Mononuclear cell (primary cell): ENCODE measurements around the gene DNM1. TPM values are rescaled to one million over a fixed set of nuclear protein-coding genes. Genes with fewer than 3 reads are reported as not detected.
"Not testable (repeated sequence)": the region's sequence is repeated elsewhere in the genome, so short reads cannot be mapped to it uniquely, and the experiment has no call there.

Experiments
- H3K27me3 ChIP-seq: 2 replicates; pipeline ENCODE4 v1.6.0; 2011; ENCODE audit warnings: low read length, control low read depth; ENCODE audit not compliant: insufficient read depth
- H3K4me1 ChIP-seq: 2 replicates; pipeline ENCODE4 v1.5.1; 2011; ENCODE audit warnings: mild to moderate bottlenecking, low read length, control low read depth; ENCODE audit not compliant: insufficient read depth
- H3K4me3 ChIP-seq: 2 replicates; pipeline ENCODE4 v1.5.1; 2011; ENCODE audit warnings: mild to moderate bottlenecking, low read length, moderate library complexity
- H3K9me3 ChIP-seq: 2 replicates; pipeline ENCODE4 v1.5.1; 2011; ENCODE audit warnings: low read depth, mild to moderate bottlenecking, control low read depth, low read length
- total RNA-seq: library from RNA; depleted of rRNA; stranded (reverse); fragments of >200 nt; gene quantifications from one replicate; pipeline ENCODE4 v1.2.3, GENCODE V29; 2012

DNM1 gene
- total RNA-seq, 1 donor, result 1.4 TPM

DNA sequence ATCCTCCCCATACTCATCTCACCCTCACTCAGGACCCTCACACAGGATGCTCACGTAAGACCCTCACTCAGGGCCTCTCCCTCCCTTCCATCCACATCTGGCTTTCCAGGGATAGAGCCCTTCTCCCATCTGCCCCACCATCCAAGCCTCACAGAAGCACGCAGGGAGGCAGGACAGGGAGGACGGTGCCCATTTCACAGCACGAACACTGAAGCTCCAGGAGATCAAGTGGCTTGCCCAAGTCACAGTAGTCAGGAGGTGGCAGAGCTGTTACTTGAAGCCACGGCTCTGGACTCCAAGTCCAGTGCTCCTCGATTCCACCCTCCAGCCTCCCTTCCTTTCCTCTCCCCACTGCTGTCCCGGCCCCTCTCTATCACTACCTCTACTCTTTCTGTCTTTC, 21.7 kb downstream of the DNM1 start:
- no peaks in the 10 kb centered on the region for H3K9me3 ChIP-seq
- no peaks in the 10 kb centered on the region for H3K4me1 ChIP-seq
- H3K27me3 ChIP-seq, result no peaks in the 10 kb centered on the region
- H3K4me3 ChIP-seq, result no peak overlapping the region

DNA sequence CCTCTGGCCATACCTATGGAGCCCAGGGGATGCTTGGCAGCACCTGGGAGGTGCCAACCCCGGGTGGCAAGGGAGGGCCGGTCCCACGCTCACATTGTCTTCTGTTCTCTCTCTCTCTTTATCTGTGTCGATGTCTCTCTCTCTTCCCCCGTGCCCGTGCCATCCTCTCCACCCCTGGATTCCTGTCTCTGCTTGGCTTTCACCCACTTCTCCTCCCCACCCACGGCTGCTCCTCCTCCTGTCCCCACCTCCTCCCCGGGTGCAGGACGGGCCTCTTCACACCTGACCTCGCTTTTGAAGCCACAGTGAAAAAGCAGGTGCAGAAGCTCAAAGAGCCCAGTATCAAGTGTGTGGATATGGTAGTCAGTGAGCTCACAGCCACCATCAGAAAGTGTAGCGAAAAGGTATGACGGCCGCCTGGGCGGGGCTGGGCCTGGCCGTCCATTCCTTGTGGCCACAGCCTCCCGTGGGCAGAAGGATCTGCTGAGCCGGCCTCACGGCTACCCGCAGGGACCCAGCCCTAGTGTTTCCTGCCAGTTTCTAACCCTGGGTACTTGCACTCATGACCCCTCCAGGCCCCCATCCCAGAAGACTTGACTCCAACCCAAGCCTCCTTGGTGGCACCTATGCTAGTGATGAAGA, 22.7 kb downstream of the DNM1 start:
- no peaks in the 10 kb centered on the region for H3K4me1 ChIP-seq
- H3K9me3 ChIP-seq, result no peaks in the 10 kb centered on the region
- no peak overlapping the region for H3K4me3 ChIP-seq
- H3K27me3 ChIP-seq, result no peaks in the 10 kb centered on the region

- no peaks in the 10 kb centered on the region for H3K4me1 ChIP-seq
- no peaks in the 10 kb centered on the region for H3K27me3 ChIP-seq
- no peaks in the 10 kb centered on the region for H3K9me3 ChIP-seq
- H3K4me3 ChIP-seq, result no peak overlapping the region
These were observed 23.2 kb downstream of the DNM1 start for GRCh38 chr9:128226412-128226801.

- H3K4me3 ChIP-seq, H3K9me3 ChIP-seq, H3K27me3 ChIP-seq, H3K4me1 ChIP-seq: not testable (repeated sequence)
These were observed 27.7 kb downstream of the DNM1 start for GRCh38 chr9:128230897-128231296.

GRCh38 chr9:128231638-128232527, 28.7 kb downstream of the DNM1 start:
- Histone ChIP-seq H3K4me1 (no peaks in the 10 kb centered on the region), H3K27me3 (no peaks in the 10 kb centered on the region), H3K9me3 (no peaks in the 10 kb centered on the region), H3K4me3 (no peak overlapping the region)

DNA sequence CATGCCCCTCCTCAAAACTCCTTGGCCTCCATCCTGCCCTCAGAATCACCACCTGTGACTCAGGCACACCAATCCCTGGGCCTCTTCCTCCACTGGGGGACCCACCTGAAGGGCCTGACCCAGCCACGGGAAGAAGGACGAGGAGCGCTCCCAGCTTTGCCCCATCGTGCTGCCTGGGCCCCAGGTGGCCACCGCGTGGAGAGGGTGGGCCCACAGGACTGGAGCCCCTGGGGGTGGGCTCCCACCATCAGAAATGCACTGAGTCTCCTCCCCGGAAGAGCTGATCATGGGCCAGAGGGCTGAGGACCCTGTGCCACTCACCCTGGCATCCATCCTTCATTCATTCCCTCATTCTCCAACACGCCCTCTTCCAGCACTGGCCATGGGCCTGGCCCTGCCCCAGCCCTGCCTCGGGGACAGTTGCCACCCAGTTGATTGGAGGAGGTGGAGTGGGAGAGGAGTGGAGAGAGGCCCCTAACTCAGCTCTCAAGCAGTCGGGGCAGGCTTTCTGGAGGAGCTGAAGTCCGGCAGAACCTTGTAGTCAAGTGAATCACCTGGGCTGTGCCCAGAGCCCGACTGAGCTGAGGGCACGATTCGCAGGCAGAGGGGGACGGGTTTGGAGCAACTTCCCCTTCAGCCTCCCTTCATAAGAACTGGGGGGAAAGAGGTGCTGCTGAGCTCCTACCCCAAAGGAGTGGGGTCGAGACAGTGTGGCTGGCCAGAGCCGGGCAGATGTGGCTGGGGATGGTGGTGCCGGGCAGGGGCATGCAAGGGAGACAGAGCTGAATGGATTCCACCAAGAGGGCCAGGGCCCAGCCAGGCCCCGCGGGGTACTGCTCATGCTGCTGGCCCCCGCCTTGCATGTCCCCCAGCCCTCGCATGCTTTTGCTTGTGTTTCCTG, 29.6 kb downstream of the DNM1 start:
- Histone ChIP-seq H3K9me3 (no peaks in the 10 kb centered on the region), H3K4me1 (no peaks in the 10 kb centered on the region), H3K27me3 (no peaks in the 10 kb centered on the region), H3K4me3 (no peak overlapping the region)

GRCh38 chr9:128233817-128234406, 30.7 kb downstream of the DNM1 start:
- H3K4me1 ChIP-seq, result no peaks in the 10 kb centered on the region
- no peaks in the 10 kb centered on the region for H3K27me3 ChIP-seq
- no peaks in the 10 kb centered on the region for H3K9me3 ChIP-seq
- no peak overlapping the region for H3K4me3 ChIP-seq

GRCh38 chr9:128242124-128242523, 38.9 kb downstream of the DNM1 start:
- Histone ChIP-seq H3K4me1 (peaks cover 16% of the 10 kb centered on the region), H3K9me3 (no peaks in the 10 kb centered on the region), H3K27me3 (no peaks in the 10 kb centered on the region), H3K4me3 (no peak overlapping the region)

DNA sequence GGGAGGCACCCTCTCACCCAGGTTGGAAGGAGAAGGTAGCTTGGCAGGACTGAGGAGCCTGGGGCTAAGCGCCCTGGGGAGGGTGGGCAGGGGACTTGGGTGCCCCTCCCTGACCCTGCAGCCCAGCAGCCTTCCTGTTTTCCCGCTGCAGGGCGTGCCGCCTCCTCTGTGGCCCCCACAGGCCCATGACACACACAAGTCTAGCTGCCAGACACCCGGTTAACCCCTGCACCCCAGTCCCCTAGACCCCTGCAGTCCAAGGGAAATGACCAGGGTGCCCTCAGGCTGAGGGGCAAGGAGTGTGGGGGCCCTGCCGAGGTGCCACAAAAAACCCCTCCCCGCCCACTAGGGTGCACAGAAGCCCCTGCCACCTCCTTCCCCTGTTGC, 39.6 kb downstream of the DNM1 start:
- no peaks in the 10 kb centered on the region for H3K27me3 ChIP-seq
- H3K4me1 ChIP-seq, result peaks cover 16% of the 10 kb centered on the region
- H3K9me3 ChIP-seq, result no peaks in the 10 kb centered on the region
- no peak overlapping the region for H3K4me3 ChIP-seq

DNA sequence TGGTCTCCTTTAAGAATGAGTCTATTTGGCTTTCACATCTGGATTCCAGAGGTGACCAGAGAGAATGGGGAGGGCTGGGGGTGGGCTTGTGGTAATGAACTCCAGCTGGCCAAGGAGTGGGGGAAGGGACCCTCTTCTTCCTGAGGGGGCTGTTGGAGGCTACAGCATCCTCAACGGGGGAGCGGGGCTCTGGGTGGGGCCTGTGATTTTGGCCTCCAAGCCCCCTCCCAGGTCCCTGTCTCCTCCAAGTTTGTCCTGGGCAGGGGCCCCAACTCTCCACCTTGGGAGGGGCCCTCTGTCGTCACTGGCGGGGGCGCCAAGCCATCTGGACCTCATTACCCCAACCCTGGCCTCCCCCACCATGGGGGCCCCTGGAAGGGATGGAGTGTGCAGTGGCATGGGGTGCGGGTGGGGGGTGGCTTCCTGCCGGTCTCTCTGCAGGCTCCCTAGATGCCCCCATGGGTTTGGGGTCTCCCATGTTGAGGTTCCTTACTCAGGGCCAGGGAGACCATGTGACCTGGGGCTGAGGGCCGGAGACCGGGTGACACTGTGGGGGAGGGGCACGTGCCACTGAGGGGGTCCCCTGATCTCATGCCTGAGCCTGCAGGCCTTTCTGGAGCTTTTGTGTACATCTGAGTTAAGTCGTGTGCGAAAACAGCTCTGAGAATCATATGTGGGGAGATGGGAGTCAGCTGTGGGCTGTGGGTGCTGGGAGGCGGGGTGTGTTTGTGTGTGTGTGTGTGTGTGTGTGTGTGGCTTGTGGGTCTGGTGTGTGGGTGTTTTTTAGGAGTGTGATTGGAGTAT, 40.2 kb downstream of the DNM1 start:
- H3K27me3 ChIP-seq, result no peaks in the 10 kb centered on the region
- peaks cover 16% of the 10 kb centered on the region for H3K4me1 ChIP-seq
- no peaks in the 10 kb centered on the region for H3K9me3 ChIP-seq
- H3K4me3 ChIP-seq, result no peak overlapping the region

DNA sequence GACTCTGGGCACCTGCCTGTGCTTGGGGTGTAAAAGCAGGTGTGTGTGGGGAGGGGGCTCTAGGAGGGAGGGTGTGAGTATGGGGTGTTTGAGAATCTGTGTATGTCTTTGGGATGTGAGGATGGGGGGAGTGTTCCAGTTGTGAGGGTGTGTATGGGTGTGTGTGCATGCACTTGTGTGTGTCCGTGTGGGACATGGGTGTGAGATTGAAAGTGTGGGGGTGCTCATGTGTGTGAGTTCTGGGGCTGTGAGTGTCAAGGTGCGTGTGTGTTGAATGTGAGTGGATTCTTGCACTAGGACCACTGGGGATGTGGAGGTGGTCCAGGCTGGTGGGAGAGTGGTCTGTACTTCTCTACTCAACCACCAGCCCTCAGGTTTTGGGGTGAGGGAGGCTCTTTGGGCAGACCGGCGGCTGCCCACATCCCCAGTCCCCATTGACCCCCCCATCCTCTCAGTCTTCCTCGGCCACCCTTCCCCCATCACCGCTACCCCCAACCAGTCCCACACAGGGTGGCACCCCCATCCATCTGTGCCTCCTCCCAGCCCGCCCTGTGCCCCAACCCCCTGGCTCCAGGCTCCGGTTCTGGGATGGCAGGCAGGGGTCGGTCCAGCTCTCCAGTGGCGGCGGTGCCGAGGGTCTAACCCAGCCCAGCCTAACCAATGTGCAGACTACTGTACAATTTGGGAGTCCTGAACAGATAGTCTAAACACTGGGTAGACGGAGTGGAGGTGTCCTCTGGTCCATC, 41.1 kb downstream of the DNM1 start:
- Histone ChIP-seq H3K4me1 (peaks cover 16% of the 10 kb centered on the region), H3K27me3 (no peaks in the 10 kb centered on the region), H3K4me3 (no peak overlapping the region), H3K9me3 (no peaks in the 10 kb centered on the region)

DNA sequence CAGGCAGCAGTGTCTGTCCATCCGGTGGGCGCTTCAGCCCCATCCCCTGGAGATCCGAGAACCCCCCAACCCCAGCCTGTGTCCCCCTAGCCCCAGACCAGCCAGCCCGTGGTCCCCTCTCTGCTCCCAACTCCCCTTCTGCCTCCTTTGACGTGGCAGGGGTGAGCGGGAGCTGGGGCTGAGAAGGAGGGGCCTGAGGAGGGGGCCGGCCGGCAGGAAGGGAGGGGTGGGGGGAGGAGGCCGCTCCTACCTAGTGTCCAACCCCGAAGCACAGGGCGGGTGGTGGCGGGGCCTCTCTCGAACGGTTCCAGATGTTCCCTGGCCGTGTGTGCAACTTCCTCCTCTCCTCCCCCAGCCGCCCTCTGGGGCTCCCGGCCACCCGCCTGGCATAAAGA, 41.7 kb downstream of the DNM1 start:
- no peaks in the 10 kb centered on the region for H3K9me3 ChIP-seq
- H3K4me3 ChIP-seq, result no peak overlapping the region
- H3K27me3 ChIP-seq, result no peaks in the 10 kb centered on the region
- H3K4me1 ChIP-seq, result peaks cover 19% of the 10 kb centered on the region

GRCh38 chr9:128245421-128246151, 42.4 kb downstream of the DNM1 start:
- no peak overlapping the region for H3K4me3 ChIP-seq
- peaks cover 21% of the 10 kb centered on the region for H3K4me1 ChIP-seq
- no peaks in the 10 kb centered on the region for H3K27me3 ChIP-seq
- H3K9me3 ChIP-seq, result no peaks in the 10 kb centered on the region
